SK-N-SH (cell line): ENCODE measurements around the gene S1PR1. TPM values are rescaled to one million over a fixed set of nuclear protein-coding genes. Genes with fewer than 3 reads are reported as not detected.

Source experiments
- CTCF ChIA-PET: fragments of 300-600, 350-600 bp; formaldehyde crosslinking; extraction: SDS; loops from one replicate; lab custom pipeline; 2021; lab: Yijun Ruan, JAX
- POLR2A ChIA-PET: fragments of 350-600 bp; sonication (Branson Sonifier 250); formaldehyde crosslinking; extraction: SDS; loops from one replicate; lab custom pipeline; 2020; ENCODE audit warnings: antibody characterized with exemption, inconsistent platforms; lab: Yijun Ruan, JAX
- DNase-seq: peaks from one replicate; pipeline ENCODE4 v3.0.0; 2012
- H2AFZ ChIP-seq: fragments of 200-600 bp; sonication (generic); 2 replicates; pipeline ENCODE4 v1.8.1; 2016; ENCODE audit warnings: antibody characterized with exemption, mild to moderate bottlenecking, low read depth
- H3F3A ChIP-seq: fragments of 200-600 bp; sonication (generic); replicated peaks from 2 replicates; pipeline ENCODE3; 2016; ENCODE audit warnings: antibody characterized with exemption, mild to moderate bottlenecking; ENCODE audit not compliant: insufficient read depth
- H3K27ac ChIP-seq, 2 experiments: fragments of 200-500 bp in 1 of 2; fragments of 200-600 bp in 1 of 2; sonication (Bioruptor generic) in 1 of 2; sonication (generic), shearing (Covaris generic) in 1 of 2; 2 replicates each; pipeline versions ENCODE4 v1.5.1 to v1.6.1; 2014 to 2016; ENCODE audit warnings: low read depth in 2 of 2, inconsistent platforms in 1 of 2, low read length in 1 of 2, mild to moderate bottlenecking in 1 of 2, mixed read lengths in 1 of 2
- H3K27me3 ChIP-seq: fragments of 200-600 bp; sonication (generic), shearing (Covaris generic); 2 replicates; pipeline ENCODE4 v1.6.1; 2016; ENCODE audit warnings: mixed run types; ENCODE audit not compliant: insufficient read depth
- H3K36me3 ChIP-seq, 2 experiments: fragments of 200-500 bp in 1 of 2; fragments of 200-600 bp in 1 of 2; sonication (Bioruptor generic) in 1 of 2; sonication (generic) in 1 of 2; replicated peaks in 1 of 2; 2 replicates each; pipeline versions ENCODE3 to v1.5.1; 2014 to 2016; ENCODE audit warnings: low read length in 1 of 2, mild to moderate bottlenecking in 1 of 2; ENCODE audit not compliant: insufficient read depth in 2 of 2, control insufficient read depth in 1 of 2
- H3K4me1 ChIP-seq, 2 experiments: fragments of 200-500 bp in 1 of 2; fragments of 200-600 bp in 1 of 2; sonication (Bioruptor generic) in 1 of 2; sonication (generic), shearing (Covaris generic) in 1 of 2; 2 replicates each; pipeline versions ENCODE4 v1.5.1 to v1.6.1; 2014 to 2016; ENCODE audit warnings: low read depth in 1 of 2, low read length in 1 of 2, mixed run types in 1 of 2; ENCODE audit not compliant: insufficient read depth in 2 of 2, control insufficient read depth in 1 of 2
- H3K4me2 ChIP-seq: fragments of 200-600 bp; sonication (generic), shearing (Covaris generic); 2 replicates; pipeline ENCODE4 v1.6.1; 2017; ENCODE audit warnings: mixed run types
- H3K4me3 ChIP-seq, 2 experiments: fragments of 200-500 bp in 1 of 2; fragments of 200-600 bp in 1 of 2; sonication (Bioruptor generic) in 1 of 2; sonication (generic), shearing (Covaris generic) in 1 of 2; 2 replicates each; pipeline versions ENCODE4 v1.5.1 to v1.8.1; 2014 to 2016; ENCODE audit warnings: low read depth in 2 of 2, inconsistent platforms in 1 of 2, low read length in 1 of 2, mild to moderate bottlenecking in 1 of 2, mixed read lengths in 1 of 2, moderate library complexity in 1 of 2
- H3K79me2 ChIP-seq: fragments of 200-600 bp; sonication (generic); 2 replicates; pipeline ENCODE4 v1.8.1; 2017; ENCODE audit warnings: mild to moderate bottlenecking; ENCODE audit not compliant: insufficient read depth
- H3K9ac ChIP-seq: fragments of 200-600 bp; sonication (generic); 2 replicates; pipeline ENCODE4 v1.6.1; 2017; ENCODE audit warnings: mixed run types
- H3K9me2 ChIP-seq: fragments of 200-600 bp; sonication (generic); 2 replicates; pipeline ENCODE4 v1.6.1; 2017; ENCODE audit warnings: mixed run types
- H3K9me3 ChIP-seq: fragments of 200-600 bp; sonication (generic); 2 replicates; pipeline ENCODE4 v1.6.1; 2017; ENCODE audit warnings: mixed run types, mild to moderate bottlenecking, moderate library complexity
- H4K20me1 ChIP-seq: fragments of 200-600 bp; sonication (generic); 2 replicates; pipeline ENCODE4 v1.6.1; 2017; ENCODE audit warnings: mild to moderate bottlenecking, mixed run types; ENCODE audit not compliant: insufficient read depth
- CTCF ChIP-seq: fragments of 200-600 bp; sonication (generic); IDR thresholded peaks from 2 replicates; pipeline ENCODE4 v1.6.1; 2017; ENCODE audit warnings: antibody characterized with exemption, mild to moderate bottlenecking, moderate library complexity
- ELF1 ChIP-seq: IDR thresholded peaks from 2 replicates; pipeline ENCODE4 v1.4.0; 2012
- EP300 ChIP-seq, 2 experiments: IDR thresholded peaks; 2 replicates each; pipeline versions ENCODE4 v1.4.0 to v1.6.1; 2012; ENCODE audit warnings: borderline replicate concordance in 1 of 2, low read depth in 1 of 2, low read length in 1 of 2
- FOSL2 ChIP-seq: IDR thresholded peaks from 2 replicates; pipeline ENCODE4 v1.4.0; 2012; ENCODE audit warnings: low read depth, mild to moderate bottlenecking, moderate library complexity, borderline replicate concordance
- FOXM1 ChIP-seq: IDR thresholded peaks from 2 replicates; pipeline ENCODE4 v1.4.0; 2012; ENCODE audit warnings: low read depth, mild to moderate bottlenecking
- GABPA ChIP-seq: IDR thresholded peaks from 2 replicates; pipeline ENCODE4 v1.4.0; 2012; ENCODE audit warnings: low read depth, mild to moderate bottlenecking
- GATA2 ChIP-seq: sonication (generic); formaldehyde crosslinking; IDR thresholded peaks from 2 replicates; pipeline ENCODE4 v1.5.0; 2020; ENCODE audit warnings: mild to moderate bottlenecking, missing genetic modification reagents
- RAD21 ChIP-seq: IDR thresholded peaks from 2 replicates; pipeline ENCODE4 v1.6.1; 2012; ENCODE audit warnings: mild to moderate bottlenecking, low read length
- TCF12 ChIP-seq: IDR thresholded peaks from 2 replicates; pipeline ENCODE4 v1.4.0; 2012
- USF2 ChIP-seq: fragments of 150-350 bp; IDR thresholded peaks from 2 replicates; pipeline ENCODE4 v1.6.1; 2017; ENCODE audit warnings: antibody characterized with exemption, low read length, low read depth, borderline replicate concordance
- WGBS: methylation state at CpG from one replicate; pipeline ENCODE4 v1.1.6; 2017; ENCODE audit warnings: low lambda C conversion rate; 5-methylcytosine and 5-hydroxymethylcytosine counted together
- polyA plus RNA-seq, 3 experiments: library from polyadenylated mRNA; depleted of rRNA; stranded (reverse); fragments of >200 nt; gene quantifications; 2 replicates each; pipeline ENCODE4 v1.2.3, GENCODE V29; 2012

S1PR1 gene
- polyA plus RNA-seq, 1 of the 3 experiments (the other 2 are of a cell fraction) = 5.9 TPM

DNA sequence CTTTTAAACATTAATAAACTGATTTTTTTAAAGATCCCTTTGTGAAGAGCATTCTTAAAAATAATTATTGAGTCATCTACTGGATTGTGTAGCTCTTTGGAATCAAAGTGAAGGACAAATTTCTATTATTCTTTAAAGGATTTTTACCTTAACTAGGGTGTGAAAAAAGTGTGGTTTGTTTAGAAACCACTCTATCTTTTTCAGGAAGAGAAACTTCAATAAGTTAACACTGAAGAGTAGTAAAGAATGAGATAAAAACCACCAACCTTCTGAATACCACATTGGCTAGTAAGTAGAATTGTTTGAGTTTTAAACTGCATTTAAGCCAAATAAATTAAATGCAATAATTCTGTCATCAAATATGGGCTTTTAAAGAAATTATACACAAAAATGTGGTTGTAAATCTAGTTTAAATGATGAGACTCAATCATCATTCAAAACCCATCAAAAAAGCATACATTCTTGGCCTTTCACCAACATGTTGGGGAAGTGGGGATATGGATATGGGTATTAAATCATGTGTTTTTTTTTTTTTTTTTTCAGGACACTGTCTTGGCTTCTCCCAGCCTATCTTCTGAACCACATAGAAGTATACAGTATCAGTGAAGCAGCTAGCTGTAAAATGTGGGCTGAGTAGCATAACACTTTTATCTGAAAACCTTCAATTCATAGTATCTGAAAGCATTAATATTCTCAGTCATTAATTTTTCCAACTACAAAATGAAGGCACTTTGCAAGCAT lies 4.8 kb downstream of the S1PR1 start:
- Histone ChIP-seq H3K9me3 (no peaks in the 10 kb centered on the region), H3K79me2 (no peaks in the 10 kb centered on the region), H3K4me3 (no peak overlapping the region), H3K27me3 (no peaks in the 10 kb centered on the region), H3K36me3 (no peaks in the 10 kb centered on the region), H3K4me2 (no peak overlapping the region), H3K4me1 (peaks cover 0 to 4% of the 10 kb centered on the region in 2 experiments; a peak in 2 of 4 replicates), H3K9me2 (no peaks in the 10 kb centered on the region), H3K9ac (no peak overlapping the region), H4K20me1 (no peaks in the 10 kb centered on the region), H3F3A (peaks cover 4% of the 10 kb centered on the region), H3K27ac (no peak overlapping the region), H2AFZ (no peak overlapping the region)
- no peak for TF ChIP-seq TCF12
- no peak for TF ChIP-seq FOSL2
- no peak for TF ChIP-seq GABPA
- no peak for TF ChIP-seq ELF1
- TF ChIP-seq EP300 (IDR thresholded peaks at IDR 0.05; ENCODE audit: borderline replicate concordance in 1 of 2, low read depth in 1 of 2, low read length in 1 of 2) = no peak
- no peak for TF ChIP-seq FOXM1
- no peak for TF ChIP-seq RAD21
- TF ChIP-seq USF2 = no peak
- DNase-seq = no peak
- ChIA-PET POLR2A (no interaction called here), CTCF (interaction anchor here (3.6 kb wide), 1 partner anchor 47 kb away, joined by 45 read pairs; no protein-coding TSS in a partner anchor)

DNA sequence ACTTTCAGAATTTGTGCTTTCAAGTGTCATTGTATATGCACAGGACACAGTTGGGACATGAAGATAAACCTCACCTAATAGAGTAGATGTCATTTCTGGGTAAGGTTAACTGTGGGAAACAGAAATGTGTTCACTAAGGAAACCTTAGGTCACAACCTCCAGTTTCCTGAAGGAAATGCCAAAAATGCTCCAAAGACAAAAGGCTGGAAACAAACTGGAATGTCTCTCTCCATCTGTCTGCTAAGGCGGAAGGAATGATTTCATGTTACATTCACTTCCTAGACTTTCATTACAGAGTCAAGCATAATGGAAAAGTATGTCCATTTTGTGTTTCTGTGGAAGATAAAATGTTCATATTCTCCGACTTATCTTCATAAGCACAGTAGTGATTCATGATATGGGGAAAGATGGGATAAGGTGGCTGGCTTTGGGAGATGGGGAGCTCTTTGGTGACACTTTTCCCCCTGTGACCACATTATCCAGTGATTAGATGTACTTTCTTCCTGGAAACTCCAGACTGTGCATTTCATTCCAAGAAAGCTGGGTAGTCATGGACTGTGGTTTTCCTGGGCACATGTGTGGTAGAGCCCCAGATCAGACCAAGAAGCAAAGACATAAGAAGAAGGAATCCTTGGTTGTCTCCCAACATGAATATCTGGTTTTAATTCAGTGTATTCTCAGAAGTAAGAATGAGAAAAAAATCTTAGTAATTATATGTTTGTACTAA lies 5.7 kb downstream of the S1PR1 start:
- no peaks in the 10 kb centered on the region for H3K36me3 ChIP-seq
- H2AFZ ChIP-seq = no peak overlapping the region
- no peak overlapping the region for H3K27ac ChIP-seq
- no peaks in the 10 kb centered on the region for H3K9me2 ChIP-seq
- DNase-seq = no peak
- CTCF ChIA-PET = no interaction called here
- H3F3A ChIP-seq = peaks cover 4% of the 10 kb centered on the region
- H3K9me3 ChIP-seq = no peaks in the 10 kb centered on the region
- no peaks in the 10 kb centered on the region for H4K20me1 ChIP-seq
- H3K4me3 ChIP-seq = no peak overlapping the region
- WGBS = 78% methylated on average over 2 of the region's 2 CpGs
- peaks cover 0 to under 1% of the 10 kb centered on the region in 2 experiments; a peak in 1 of 4 replicates for H3K4me1 ChIP-seq
- no peaks in the 10 kb centered on the region for H3K79me2 ChIP-seq
- TF ChIP-seq CTCF (no peak), GATA2 (CRISPR knock-in tag) (no peak), FOSL2 (no peak)
- TF ChIP-seq, all 33 proteins: peak for 0
- POLR2A ChIA-PET = no interaction called here
- no peaks in the 10 kb centered on the region for H3K27me3 ChIP-seq
- H3K4me2 ChIP-seq = no peak overlapping the region
- no peak overlapping the region for H3K9ac ChIP-seq
